HL-60/S4 treated with retinoic acid at 250 ng/mL for 4 days and 3 days (cell line): ENCODE measurements around the gene DCDC2B.

Experiments used
- in situ Hi-C: fragments of 300-500 bp; cut with MboI; formaldehyde crosslinking; loops from 2 replicates; pipeline ENCODE4 v1.7.0; 2022; ENCODE audit warnings: low sequenced_read_pairs

Gene DCDC2B

DNA sequence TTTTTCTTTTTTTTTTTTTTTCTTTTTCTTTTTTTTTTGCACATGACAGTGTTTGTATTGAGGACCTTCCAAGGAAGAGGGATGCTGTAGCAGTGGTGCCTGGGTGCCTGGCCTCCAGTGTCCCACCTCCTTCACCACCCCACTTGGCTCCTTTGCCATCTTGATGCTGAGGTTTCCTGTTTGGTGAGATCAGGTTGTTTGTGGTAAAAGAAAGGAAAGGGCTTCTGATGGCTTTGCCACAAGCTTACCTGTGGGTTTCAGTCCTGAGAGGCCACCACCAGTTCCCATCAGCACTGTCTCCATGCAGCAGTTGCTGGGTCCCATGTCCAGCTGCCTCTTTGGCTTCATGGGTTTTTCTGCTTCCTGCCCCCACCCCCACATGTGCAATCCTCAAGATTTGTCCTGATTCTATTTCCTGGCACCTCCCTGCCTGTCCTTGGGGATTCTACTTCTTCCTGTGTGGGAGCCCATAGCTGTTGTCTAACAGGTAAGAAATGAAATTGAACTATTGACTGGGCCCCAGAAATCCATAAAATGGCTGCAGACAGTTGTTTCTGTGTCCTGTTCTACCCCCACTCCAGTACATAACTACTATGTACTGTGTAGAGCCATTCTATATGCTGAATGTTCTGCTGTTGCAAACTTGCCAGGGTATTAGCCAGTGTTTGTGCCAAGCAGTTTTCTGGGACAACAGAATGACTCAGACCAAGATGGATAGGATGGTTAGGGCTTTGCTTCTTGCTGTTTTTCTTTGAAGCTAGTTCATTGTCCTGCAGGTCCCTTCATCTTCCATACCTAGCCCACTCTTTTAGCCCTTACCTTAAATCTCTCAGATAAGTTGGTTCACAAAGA, 12.7 kb upstream of the DCDC2B start:
- in situ Hi-C loops, result no loop called here

DNA sequence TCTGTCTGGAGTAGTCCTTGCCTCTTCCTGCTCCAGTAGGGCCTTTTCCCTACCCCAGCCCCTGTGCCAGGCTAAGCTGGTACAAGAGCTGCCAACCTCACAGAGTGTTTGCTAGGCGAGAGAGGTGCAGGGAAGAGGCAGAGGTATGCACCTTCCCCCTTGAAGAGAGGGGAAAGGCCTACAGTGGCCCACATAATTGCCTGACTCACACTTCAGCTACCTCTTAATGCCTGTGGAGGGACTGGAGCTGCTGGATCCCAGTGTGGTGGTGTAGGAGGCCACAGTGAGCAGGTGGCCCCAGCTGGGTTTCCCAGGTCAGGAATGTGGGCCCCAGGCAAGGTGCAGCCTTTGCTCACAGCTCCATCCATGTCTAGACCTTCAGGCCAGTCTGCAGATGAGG, 11.8 kb upstream of the DCDC2B start:
- in situ Hi-C loops, result no loop called here

DNA sequence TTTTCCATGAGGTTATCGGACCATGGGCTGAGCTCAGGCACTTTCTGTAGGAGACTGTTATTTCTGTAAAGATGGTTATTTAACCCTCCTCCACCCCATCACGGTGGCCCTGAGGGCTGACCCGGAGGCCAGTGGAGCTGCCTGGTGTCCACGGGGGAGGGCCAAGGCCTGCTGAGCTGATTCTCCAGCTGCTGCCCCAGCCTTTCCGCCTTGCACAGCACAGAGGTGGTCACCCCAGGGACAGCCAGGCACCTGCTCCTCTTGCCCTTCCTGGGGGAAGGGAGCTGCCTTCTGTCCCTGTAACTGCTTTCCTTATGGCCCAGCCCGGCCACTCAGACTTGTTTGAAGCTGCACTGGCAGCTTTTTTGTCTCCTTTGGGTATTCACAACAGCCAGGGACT, 11.1 kb upstream of the DCDC2B start:
- in situ Hi-C loops, result no loop called here

DNA sequence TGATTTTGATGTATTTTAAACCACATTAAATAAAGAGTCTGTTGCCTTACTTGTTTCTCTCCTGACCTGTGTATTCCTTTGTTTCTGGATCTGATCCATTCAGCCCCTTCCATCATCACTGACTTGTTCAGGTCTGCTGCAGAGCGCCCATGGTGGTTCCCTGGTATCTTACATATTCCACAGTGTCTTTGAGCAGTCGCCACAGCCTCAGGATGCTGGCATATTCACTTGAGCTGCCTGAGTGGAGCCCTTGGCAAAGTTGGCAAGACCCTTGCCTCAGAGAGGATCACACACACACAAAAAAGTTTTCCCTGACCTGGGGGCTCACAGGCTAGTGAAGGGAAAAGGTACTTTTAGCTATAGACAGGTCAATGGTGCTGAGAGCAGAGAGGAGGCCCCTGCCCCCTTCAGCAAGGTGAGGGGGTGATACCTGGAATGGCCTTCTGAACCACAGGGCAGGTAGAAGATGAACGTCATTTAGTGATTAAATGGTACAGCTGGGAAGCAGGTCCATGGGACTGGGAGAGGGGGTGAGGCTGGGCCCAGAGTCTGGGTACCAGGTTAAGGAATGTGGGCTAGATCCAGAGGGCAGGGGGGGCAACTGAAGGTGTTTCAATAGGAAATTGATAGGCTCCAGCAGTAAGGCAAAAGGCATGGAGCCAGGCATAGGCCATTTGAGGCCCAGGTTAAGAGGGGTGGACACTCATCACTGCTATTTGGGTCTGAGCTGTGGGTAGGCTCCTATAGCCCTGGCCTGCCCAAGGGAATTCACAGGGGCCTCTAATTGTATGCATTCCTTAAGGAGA, 10.4 kb upstream of the DCDC2B start:
- in situ Hi-C loops, result no loop called here

DNA sequence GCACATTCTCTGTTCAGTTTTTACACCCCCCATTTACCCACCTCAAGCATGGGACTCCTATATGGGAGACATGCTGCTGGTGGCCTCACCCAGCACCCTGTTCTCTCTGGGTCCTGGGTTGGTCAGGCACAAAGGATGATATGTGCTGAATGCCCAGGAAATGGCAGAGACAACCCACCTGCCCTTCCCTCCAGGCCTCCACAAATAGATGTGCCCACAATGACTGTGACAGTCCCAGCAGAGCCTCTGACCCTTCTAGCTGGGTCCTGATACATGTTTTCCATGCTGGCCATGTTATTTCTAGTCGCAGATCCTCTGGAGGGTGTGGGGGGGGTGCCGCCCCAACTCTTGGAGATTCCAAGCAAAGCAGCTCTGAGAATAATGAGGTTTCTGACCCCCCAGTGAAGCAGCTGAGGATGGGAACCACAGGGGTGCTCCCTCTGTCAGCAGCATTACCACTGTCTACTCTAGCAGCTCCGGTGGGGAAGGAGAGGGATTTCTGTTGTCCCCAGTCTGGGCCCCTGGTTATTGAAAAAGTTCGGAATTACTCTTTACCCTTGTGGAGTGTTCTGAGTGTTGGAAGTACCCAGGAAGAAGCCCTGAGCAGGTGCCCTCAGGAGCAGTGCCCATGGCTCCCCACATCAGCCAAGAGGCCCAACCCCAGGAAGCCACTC, 9.7 kb upstream of the DCDC2B start:
- in situ Hi-C loops, result no loop called here

DNA sequence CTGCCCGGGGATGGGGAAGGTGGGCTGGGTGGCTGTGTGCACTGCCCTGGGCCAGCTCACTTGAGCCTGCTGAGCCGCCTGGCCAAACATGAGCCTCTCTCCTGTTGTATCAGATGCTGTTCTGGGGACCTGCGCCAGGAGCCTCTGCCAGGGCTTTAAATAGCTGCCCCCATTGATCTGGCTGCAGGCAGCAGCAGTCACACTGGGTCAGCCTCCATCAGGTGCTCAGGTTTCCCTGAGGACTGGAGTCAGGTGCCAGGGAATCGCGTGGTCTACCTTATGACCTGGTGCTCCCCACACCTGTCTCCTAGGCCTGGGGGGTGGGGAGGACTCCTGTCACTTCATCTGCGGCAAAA, 9.2 kb upstream of the DCDC2B start:
- in situ Hi-C loops, result no loop called here

DNA sequence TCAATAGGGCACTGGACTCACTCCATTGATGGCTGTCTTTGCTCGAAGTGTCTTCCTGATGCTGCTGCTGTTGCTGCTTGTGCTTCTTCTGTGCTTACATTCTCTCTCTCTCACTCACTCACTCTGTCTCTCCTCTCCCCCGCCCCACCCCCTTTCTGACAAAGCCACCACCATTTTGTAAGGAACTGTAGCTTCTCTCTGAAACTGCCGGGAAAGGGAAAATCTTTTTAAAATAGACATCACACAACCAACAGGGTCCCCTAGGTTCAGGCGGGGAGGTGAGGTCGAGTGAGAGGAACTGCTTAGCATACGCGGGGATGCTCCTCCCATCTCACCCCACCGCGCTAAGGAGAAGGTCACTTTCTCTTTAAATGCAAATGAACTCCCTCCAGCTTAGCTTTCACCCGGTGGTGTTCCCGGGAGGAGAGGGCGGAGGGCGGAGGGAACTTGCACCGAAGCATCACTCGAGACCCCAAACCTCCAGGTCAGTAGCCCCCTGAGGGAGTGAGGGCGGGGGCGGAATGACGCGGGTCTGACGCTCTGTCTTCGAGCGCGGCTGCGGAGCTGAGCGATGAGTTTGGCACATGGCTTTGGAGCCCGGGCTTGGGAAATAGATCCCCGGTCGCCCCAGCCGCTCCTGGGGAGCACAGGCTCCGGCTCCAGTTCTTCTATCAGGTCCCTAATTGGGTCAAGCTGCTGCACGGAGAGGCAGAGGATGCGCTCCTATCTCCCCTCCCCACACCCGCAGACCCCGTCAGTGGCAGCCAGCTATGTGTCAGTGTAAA, 8.5 kb upstream of the DCDC2B start, which contains the start of gene CCDC28B:
Gene CCDC28B, plus strand, starts transcription at position 370 of the 785 bp plus-strand sequence. CDS start 1,341 bp downstream, outside the sequence.
- in situ Hi-C loops, result no loop called here

DNA sequence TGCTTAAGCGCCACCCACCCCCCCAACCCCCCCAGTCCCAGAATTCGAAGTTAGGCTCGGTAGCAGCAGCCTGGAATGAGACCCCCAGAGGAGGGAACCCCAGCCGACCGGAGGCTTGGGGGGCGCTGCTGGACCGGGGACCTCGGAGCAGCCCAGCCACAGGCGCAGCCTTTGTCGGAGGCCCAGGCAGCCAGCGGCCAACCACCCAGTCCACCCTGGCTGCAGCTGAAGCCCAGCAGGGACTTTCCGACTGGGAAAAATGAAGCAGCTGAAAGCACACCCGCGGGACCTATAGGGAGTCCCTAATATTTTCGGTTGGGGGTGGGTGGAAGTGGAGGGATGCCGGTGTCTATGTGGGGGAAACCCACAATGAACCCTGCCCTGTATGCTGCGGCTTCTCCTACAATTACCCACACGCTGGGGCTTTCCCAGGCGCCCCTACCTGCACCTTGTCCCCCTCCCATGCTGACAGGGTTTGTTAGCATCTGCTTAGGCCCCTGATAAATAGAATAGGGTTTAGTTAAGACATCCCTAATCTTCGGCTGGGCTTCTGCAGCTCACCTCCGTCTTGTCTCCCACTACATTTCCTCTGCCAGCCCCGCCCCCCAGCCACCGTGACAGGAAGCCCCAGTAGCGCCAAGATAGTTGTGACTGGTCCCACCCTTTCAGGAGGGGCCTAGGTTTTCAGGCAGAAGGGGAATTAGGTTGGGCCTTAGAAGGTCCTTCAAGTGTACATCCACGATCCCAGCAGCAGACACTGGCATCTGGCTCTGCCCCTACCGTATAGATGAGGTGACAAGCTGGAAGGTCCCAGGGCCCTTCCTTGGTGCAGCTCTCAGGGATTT, 7.7 kb upstream of the DCDC2B start:
- in situ Hi-C loops, result no loop called here

DNA sequence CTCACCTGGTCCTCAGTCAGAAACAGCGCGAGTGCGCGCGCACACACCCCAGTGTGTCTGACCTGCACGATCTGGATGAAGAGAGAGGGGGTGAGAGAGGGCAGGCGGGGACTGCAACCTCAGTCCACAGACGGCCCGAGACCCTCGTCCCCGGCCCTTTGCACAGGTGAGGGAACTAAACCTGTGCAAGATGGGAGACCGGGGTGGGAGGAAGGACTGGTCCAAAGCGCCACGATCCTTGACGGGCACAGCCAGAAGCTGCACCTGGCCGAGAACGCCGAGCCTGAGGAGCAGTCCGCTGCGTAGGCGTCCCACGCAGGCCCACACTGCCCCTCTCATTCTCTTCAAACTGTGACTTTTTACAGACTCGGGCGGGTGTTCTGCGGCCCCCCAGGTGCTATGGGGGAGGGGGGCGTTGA, 3.9 kb upstream of the DCDC2B start:
- in situ Hi-C loops, result no loop called here

DNA sequence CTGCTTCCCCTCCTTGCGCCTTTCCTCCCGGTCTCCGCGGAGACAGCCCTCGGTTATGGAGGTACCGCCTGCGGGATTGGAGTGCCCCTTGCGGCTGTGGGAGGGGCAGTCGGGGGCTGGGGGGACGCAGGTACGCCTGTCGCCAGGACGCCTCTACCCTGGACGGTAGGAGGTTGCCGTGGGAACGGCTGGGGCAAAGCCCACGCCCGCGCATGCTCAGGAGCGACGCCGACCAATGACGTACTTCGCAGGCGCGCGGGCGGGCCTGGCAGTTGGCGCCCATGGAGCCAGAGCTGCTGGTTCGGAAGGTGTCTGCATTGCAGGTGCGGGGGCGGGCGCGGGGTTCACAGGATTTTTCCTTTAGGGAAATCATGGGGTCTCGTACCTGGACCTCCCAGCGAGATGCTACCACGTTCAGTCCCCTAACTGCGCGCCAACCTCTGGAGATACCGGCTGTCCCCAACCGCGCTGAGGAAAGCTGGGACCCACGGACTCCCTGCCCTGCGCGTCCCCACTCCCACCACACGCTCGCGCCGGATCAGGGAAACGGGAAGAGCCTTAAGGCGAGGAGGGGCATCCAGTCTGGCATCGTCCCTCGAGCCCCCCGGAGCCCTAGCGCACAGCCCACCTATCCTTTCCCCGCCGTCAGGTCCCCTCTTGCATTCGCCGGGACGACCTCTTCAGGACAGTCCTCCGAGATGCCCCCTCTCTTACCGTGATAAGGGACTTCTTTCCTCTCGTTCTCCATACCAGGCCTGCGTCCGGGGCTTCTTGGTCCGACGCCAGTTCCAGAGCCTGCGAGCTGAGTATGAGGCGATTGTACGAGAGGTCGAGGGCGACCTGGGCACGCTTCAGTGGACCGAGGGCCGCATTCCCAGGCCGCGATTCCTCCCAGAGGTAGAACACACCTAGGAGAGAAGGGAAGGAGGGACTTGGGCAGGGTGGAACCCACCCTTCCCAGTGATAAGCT, 3.2 kb upstream of the DCDC2B start, which contains the start of gene IQCC:
Gene IQCC, plus strand, starts transcription at position 271 of the 970 bp plus-strand sequence. Its CDS starts 11 bp downstream, at position 282.
- in situ Hi-C loops, result no loop called here

DNA sequence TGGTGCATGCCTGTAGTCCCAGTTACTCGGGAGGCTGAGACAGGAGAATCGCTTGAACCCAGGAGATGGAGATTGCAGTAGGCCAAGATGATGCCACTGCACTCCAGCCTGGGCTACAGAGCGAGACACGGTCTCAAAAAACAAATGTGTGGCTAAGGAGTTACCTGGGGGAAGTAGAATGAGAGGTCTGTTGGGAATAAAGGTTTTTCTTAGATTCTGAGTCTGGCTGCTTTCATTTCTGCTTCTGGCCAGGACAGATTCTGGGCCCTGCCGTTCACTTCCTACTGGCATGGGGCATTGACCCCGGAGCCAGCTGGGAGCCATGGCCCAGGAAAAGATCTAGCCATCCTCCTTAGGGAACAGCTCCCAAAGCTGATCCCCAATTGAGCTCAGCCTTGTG, 420 bp upstream of the DCDC2B start:
- in situ Hi-C loops, result no loop called here

DNA sequence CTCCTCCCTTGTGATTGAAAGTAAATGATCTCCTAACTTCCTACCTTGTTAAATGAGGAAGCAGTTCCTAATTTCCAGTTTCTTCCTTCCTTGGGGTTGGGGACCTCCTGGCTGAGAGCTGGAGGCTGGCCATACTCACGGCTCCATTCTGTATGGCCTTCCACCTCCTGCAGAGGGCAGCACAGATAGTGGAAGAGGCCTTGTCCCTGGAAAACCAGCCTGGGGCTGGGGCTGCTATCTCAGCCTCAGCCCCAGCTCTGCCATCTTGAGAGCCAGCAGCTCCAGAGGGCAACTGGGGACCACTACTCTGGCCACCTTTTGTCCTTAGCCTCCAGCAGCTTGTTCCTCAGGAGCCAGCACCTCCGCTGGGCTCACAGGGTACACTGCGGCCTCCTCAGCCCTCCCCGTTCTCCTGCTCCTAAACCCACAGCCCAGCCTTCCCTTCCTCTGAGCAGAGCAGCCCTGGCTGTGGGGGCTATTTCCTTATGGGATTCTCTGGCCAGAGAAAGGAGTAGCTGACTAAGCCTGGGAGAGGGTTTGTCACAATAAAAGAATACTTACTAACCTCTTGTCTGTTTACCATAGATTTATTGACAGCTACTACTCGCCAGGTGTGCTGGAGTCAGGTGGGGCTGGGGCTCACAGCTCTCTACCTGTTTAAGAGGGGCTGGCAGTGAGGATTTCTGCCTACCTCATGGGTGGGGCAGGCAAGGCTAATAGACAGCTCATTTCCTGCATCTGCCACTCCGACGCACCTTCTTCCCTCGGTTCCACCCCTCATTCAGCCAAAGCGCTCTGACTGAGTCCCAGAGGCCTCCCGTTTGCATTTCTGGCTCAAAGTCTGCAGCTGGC, 7.0 kb downstream of the DCDC2B start:
- in situ Hi-C loops, result no loop called here

DNA sequence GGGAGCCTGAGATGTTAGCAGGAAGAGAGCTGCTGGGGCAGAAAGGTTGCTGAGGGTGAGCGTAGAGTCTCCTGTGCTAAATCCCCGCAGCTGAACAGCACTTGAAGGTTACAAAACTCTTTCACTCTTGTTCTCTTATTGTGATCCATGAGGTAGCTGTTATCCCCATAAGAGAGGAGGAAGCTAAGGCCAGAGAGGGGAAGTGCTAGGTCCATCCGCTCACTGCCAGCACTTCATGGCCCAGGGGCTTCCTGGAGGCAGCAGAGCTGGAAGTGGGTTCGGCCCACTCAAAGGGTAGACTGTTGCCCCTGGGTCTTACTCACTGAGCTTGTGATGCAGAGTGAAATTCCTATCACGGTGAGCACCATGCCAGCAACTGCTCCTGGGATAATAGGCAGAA, 7.7 kb downstream of the DCDC2B start:
- in situ Hi-C loops, result no loop called here

DNA sequence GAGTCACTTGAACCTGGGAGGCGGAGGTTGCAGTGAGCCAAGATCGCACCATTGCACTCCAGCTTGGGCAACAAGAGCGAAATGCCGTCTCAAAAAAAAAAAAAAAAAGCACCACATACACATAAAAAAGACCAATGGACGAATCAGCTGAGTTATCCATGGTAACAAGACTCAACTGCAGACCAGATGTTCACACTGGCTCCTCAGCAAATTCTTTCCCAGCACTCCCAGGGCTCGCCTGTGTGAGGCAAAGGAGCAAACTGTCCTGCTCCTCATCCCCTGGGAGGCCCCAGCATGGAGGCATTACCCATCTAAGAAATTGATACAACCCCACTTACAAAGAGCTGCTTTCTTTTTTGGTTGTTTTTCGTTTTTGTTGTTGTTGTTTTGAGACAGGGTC, 10.1 kb downstream of the DCDC2B start:
- in situ Hi-C loops, result no loop called here

DNA sequence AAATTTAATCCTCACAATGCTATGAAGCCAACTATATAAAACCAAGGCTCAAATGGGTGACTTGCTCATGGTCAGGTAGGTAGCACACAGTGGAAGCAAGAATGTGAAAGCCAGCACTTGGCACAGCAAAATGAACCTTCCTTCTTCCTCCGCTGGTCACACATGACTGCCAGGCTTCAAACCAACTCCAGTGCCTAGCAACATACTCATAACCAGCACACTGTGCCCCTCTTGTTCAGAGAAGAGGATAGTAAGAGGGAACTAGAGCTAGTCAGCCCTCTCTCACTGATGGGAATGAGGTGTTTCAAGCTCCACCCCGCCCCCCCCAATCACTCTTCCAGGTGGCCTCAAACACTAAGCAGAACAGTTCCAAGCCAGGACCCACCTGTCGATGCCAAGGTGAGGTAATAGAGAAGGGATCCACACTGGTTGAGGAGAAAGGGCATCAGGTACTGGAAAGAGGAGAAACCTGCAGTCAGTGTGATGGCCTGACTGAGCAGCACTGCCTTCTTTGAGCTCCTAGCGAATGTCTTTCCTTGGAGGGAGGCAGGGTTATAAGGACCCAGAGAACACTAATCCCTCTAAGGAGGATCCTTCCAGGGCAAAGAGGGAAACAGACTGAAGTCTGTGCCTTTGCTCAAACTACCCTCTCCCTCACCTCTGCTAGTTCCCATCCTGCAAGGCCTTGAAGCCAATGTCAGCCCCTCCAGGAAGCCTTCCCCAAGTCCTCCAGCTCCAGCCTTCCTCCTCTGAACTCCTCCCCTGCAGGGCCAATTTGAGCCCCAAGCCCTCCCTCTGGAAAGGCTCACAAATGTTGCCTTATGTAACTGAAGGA, 12.1 kb downstream of the DCDC2B start:
- in situ Hi-C loops, result no loop called here

DNA sequence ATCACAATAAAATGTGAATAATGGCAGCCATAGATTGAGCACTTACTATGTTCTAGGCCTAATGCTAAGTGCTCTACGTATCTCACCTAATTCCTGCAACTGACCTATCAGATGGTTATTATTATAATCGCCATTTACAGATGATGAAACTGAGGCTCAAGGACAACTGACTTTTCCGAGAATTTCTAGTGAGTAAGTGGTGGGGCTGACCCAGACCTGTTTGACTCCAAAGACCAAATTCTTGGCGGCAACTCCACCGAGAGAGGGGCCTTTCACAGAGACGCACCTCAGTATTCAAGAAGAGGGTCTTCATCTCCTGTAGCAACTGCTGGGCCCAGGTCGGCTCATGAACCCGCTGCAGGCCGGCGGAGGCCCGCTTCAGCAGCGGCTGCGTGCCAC, 12.7 kb downstream of the DCDC2B start:
- in situ Hi-C loops, result no loop called here
